GM23338 (cell line): Measurements from ENCODE around the gene SPSB4. TPM values are rescaled to one million over a fixed set of nuclear protein-coding genes. Genes with fewer than 3 reads are reported as not detected.

Experiments
- ATAC-seq: fragments of 200-7000 bp; cut with Tn5 transposase; 3 replicates; pipeline ENCODE4 v1.9.1; 2020
- DNase-seq: peaks from one replicate; pipeline ENCODE4 v3.0.0-alpha.2; 2015; ENCODE audit warnings: low spot score
- H2AFZ ChIP-seq: fragments of 200-600 bp; sonication (generic); 2 replicates; pipeline ENCODE4 v1.8.0; 2016; ENCODE audit warnings: antibody characterized with exemption, mild to moderate bottlenecking, moderate library complexity
- H3F3A ChIP-seq: fragments of 200-600 bp; sonication (generic); replicated peaks from 2 replicates; pipeline ENCODE4 v1.8.0; 2017; ENCODE audit warnings: antibody characterized with exemption, mixed run types, low read depth
- H3K27ac ChIP-seq: fragments of 200-600 bp; sonication (generic); 2 replicates; pipeline ENCODE4 v1.6.1; 2016; ENCODE audit warnings: low read depth
- H3K27me3 ChIP-seq: fragments of 200-600 bp; sonication (generic); 2 replicates; pipeline ENCODE4 v1.8.0; 2016; ENCODE audit warnings: mild to moderate bottlenecking, mixed run types, moderate library complexity; ENCODE audit not compliant: insufficient read depth
- H3K36me3 ChIP-seq: fragments of 200-600 bp; sonication (generic); 2 replicates; pipeline ENCODE4 v1.8.0; 2016; ENCODE audit warnings: mild to moderate bottlenecking; ENCODE audit not compliant: insufficient read depth
- H3K4me1 ChIP-seq: fragments of 200-600 bp; sonication (generic); 2 replicates; pipeline ENCODE4 v1.8.0; 2016; ENCODE audit warnings: mild to moderate bottlenecking, moderate library complexity; ENCODE audit not compliant: insufficient read depth
- H3K4me2 ChIP-seq: fragments of 200-600 bp; sonication (generic); 2 replicates; pipeline ENCODE4 v1.7.1; 2017; ENCODE audit warnings: mixed run types
- H3K4me3 ChIP-seq: fragments of 200-600 bp; sonication (generic); 2 replicates; pipeline ENCODE4 v1.6.1; 2016; ENCODE audit warnings: mixed run types
- H3K79me2 ChIP-seq: fragments of 200-600 bp; sonication (generic); replicated peaks from 2 replicates; pipeline ENCODE4 v1.8.0; 2017; ENCODE audit warnings: mild to moderate bottlenecking; ENCODE audit not compliant: insufficient read depth
- H3K9me2 ChIP-seq: fragments of 200-600 bp; sonication (generic); 2 replicates; pipeline ENCODE4 v1.8.0; 2017; ENCODE audit not compliant: insufficient read depth
- H4K20me1 ChIP-seq: fragments of 200-600 bp; sonication (generic); replicated peaks from 2 replicates; pipeline ENCODE4 v1.8.0; 2017; ENCODE audit warnings: mild to moderate bottlenecking; ENCODE audit not compliant: insufficient read depth
- H3K27ac Mint-ChIP-seq: 2 replicates; pipeline ENCODE4 v1.8.0; 2020; ENCODE audit warnings: inconsistent platforms, mild to moderate bottlenecking, moderate library complexity, mixed read lengths
- H3K27me3 Mint-ChIP-seq: 3 replicates; pipeline ENCODE4 v1.8.0; 2022; ENCODE audit warnings: low read depth, mild to moderate bottlenecking, moderate library complexity, mixed read lengths, inconsistent platforms; ENCODE audit not compliant: insufficient read depth, poor library complexity
- H3K36me3 Mint-ChIP-seq: 3 replicates; pipeline ENCODE4 v1.8.0; 2021; ENCODE audit warnings: low read depth, mild to moderate bottlenecking, inconsistent platforms, moderate library complexity, mixed read lengths
- H3K4me1 Mint-ChIP-seq: 3 replicates; pipeline ENCODE4 v1.8.0; 2020; ENCODE audit warnings: mild to moderate bottlenecking, inconsistent platforms, mixed read lengths
- H3K4me3 Mint-ChIP-seq: 3 replicates; pipeline ENCODE4 v1.8.0; 2021; ENCODE audit warnings: moderate library complexity, mild to moderate bottlenecking, inconsistent platforms, mixed read lengths
- H3K9me3 Mint-ChIP-seq: 3 replicates; pipeline ENCODE4 v1.8.0; 2020; ENCODE audit warnings: moderate library complexity, mild to moderate bottlenecking, inconsistent platforms, mixed read lengths
- CTCF ChIP-seq, 2 experiments: fragments of 200-600 bp in 1 of 2; sonication (generic) in 1 of 2; conservative IDR thresholded peaks; 2 replicates each; pipeline versions ENCODE4 v1.5.1 to v1.6.1; 2016 to 2017; ENCODE audit warnings: antibody characterized with exemption in 2 of 2, low read depth in 2 of 2, mild to moderate bottlenecking in 2 of 2, moderate library complexity in 1 of 2
- EZH2 ChIP-seq: fragments of 200-600 bp; sonication (generic); IDR thresholded peaks from one replicate; pipeline ENCODE4 v1.8.0; 2017; ENCODE audit warnings: antibody characterized with exemption, mild to moderate bottlenecking, low read depth; ENCODE audit not compliant: unreplicated experiment
- EZH2phosphoT487 ChIP-seq: fragments of 200-600 bp; sonication (generic); IDR thresholded peaks from one replicate; pipeline ENCODE4 v1.8.1; 2018; ENCODE audit warnings: antibody characterized with exemption; ENCODE audit not compliant: unreplicated experiment
- JUNB ChIP-seq: IDR thresholded peaks from one replicate; pipeline ENCODE4 v1.6.1; 2016; ENCODE audit warnings: antibody characterized with exemption; ENCODE audit not compliant: unreplicated experiment
- POLR2AphosphoS5 ChIP-seq: IDR thresholded peaks from 2 replicates; pipeline ENCODE4 v1.6.1; 2016; ENCODE audit warnings: antibody characterized with exemption, low read depth
- REST ChIP-seq: IDR thresholded peaks from one replicate; pipeline ENCODE4 v1.6.1; 2018; ENCODE audit warnings: antibody characterized with exemption; ENCODE audit not compliant: unreplicated experiment
- ZNF114 ChIP-seq: fragments of 250-450 bp; sonication (Bioruptor Pico); IDR thresholded peaks from 2 replicates; pipeline ENCODE4 v1.5.0; 2020; ENCODE audit warnings: mild to moderate bottlenecking, moderate library complexity
- ZNF331 ChIP-seq: fragments of 250-450 bp; sonication (Bioruptor Pico); IDR thresholded peaks from 2 replicates; pipeline ENCODE4 v1.5.0; 2020; ENCODE audit warnings: low read depth, mild to moderate bottlenecking, moderate library complexity
- polyA plus RNA-seq: library from polyadenylated mRNA; unstranded; fragments of >200 nt; fragmentation: Nextera tagmentation; extraction: Ambion mirVana; gene quantifications from 2 replicates; pipeline ENCODE4 v1.2.1, GENCODE V29; 2016
- total RNA-seq: library from RNA; depleted of rRNA; stranded (reverse); fragments of >200 nt; shearing (Covaris generic); gene quantifications from 2 replicates; pipeline ENCODE4 v1.2.3, GENCODE V29; 2014

The SPSB4 gene
- total and polyA plus RNA-seq, 2 experiments from 2014 or later, result 6.7 to 25.9 TPM

- H3K27me3 Mint-ChIP-seq, result peaks cover 6% of the 10 kb centered on the region
- H3K4me1 Mint-ChIP-seq, result peaks cover 27% of the 10 kb centered on the region
These were observed 54.9 kb downstream of the SPSB4 start for GRCh38 chr3:141105828-141106628.

GRCh38 chr3:141106842-141107241 lies 55.7 kb downstream of the SPSB4 start:
- no peaks in the 10 kb centered on the region for H3F3A ChIP-seq
- H4K20me1 ChIP-seq, result no peaks in the 10 kb centered on the region
- no peak overlapping the region for H3K4me2 ChIP-seq
- no peaks in the 10 kb centered on the region for H3K4me1 ChIP-seq
- no peak overlapping the region for H3K4me3 Mint-ChIP-seq
- H2AFZ ChIP-seq, result no peak overlapping the region
- no peaks in the 10 kb centered on the region for H3K79me2 ChIP-seq
- no peak overlapping the region for H3K4me3 ChIP-seq
- peaks cover 27% of the 10 kb centered on the region for H3K4me1 Mint-ChIP-seq
- H3K36me3 Mint-ChIP-seq, result peaks cover 11% of the 10 kb centered on the region
- H3K36me3 ChIP-seq, result no peaks in the 10 kb centered on the region
- H3K27ac ChIP-seq, result no peak overlapping the region
- TF ChIP-seq REST (no peak), POLR2AphosphoS5 (no peak), EZH2phosphoT487 (no peak), EZH2 (no peak), JUNB (no peak)
- DNase-seq, result no peak
- peaks cover 6% of the 10 kb centered on the region for H3K27me3 Mint-ChIP-seq
- H3K27ac Mint-ChIP-seq, result no peak overlapping the region
- no peaks in the 10 kb centered on the region for H3K9me2 ChIP-seq
- H3K9me3 Mint-ChIP-seq, result peaks cover 9% of the 10 kb centered on the region
- no peak for ATAC-seq
- no peaks in the 10 kb centered on the region for H3K27me3 ChIP-seq

More at GRCh38 chr3:141105828-141106628, 54.9 kb downstream of the SPSB4 start:
- Histone ChIP-seq H3K9me2 (no peaks in the 10 kb centered on the region), H3K36me3 (no peaks in the 10 kb centered on the region), H3F3A (no peaks in the 10 kb centered on the region), H3K4me1 (no peaks in the 10 kb centered on the region), H4K20me1 (no peaks in the 10 kb centered on the region), H3K79me2 (no peaks in the 10 kb centered on the region), H2AFZ (no peak overlapping the region), H3K27ac (no peak overlapping the region), H3K4me2 (no peak overlapping the region), H3K27me3 (no peaks in the 10 kb centered on the region), H3K4me3 (no peak overlapping the region)
- Mint-ChIP-seq H3K4me3 (no peak overlapping the region), H3K9me3 (peaks cover 9% of the 10 kb centered on the region), H3K27ac (no peak overlapping the region; the same call in 1 of the 2 replicates), H3K36me3 (peaks cover 10% of the 10 kb centered on the region)
- peak; percentile 97 for DNase-seq
- no peak for TF ChIP-seq ZNF331 (CRISPR knock-in tag)
- peak; percentile 87 to 89 for TF ChIP-seq CTCF (conservative IDR thresholded peaks at IDR 0.05; ENCODE audit: low read depth in 2 of 2)
- TF ChIP-seq ZNF114, result no peak
- TF ChIP-seq EZH2phosphoT487, result no peak
- TF ChIP-seq POLR2AphosphoS5, result no peak
- no peak for TF ChIP-seq EZH2
- ATAC-seq, result peak; percentile 84
